Naive thymus-derived CD4-positive, alpha-beta T cell (primary cell): ENCODE results near the gene RNF10. TPM values are rescaled to one million over a fixed set of nuclear protein-coding genes. Genes with fewer than 3 reads are reported as not detected.
"Not testable (repeated sequence)": the region's sequence is repeated elsewhere in the genome, so short reads cannot be mapped to it uniquely, and the experiment has no call there.

Source experiments
- ATAC-seq: fragments of 150-1000 bp; cut with Tn5 transposase; 2 replicates; pipeline ENCODE4 v1.10.0; 2021; ENCODE audit warnings: mild to moderate bottlenecking, moderate library complexity
- CTCF ChIA-PET: fragments of 350-600 bp; sonication (Branson Sonifier 250); formaldehyde crosslinking; loops from one replicate; lab custom pipeline; 2021; ENCODE audit warnings: antibody characterized with exemption; lab: Charles Lee
- POLR2A ChIA-PET: fragments of 350-600 bp; sonication (Branson Sonifier 250); formaldehyde crosslinking; loops from one replicate; lab custom pipeline; 2021; ENCODE audit warnings: antibody characterized with exemption, inconsistent platforms; lab: Charles Lee
- DNase-seq, 9 donors: peaks; one replicate each; pipeline versions ENCODE4 v3.0.0 to v3.0.0-alpha.2; 2020 to 2022; ENCODE audit warnings: mixed read lengths in 1 of 9
- H3K27ac ChIP-seq: one replicate; pipeline ENCODE4 v1.7.0; 2013; ENCODE audit warnings: mild to moderate bottlenecking, low read depth, low read length, moderate library complexity
- H3K27me3 ChIP-seq, 2 donors: one replicate each; pipeline ENCODE4 v1.7.0; 2013; ENCODE audit warnings: low read length in 2 of 2, mild to moderate bottlenecking in 2 of 2, moderate library complexity in 2 of 2; ENCODE audit not compliant: control insufficient read depth in 2 of 2, insufficient read depth in 2 of 2
- H3K36me3 ChIP-seq, 3 experiments: 1 replicate in 2 of 3; 2 replicates in 1 of 3; pipeline ENCODE4 v1.7.0; 2013; ENCODE audit warnings: low read length in 3 of 3, mild to moderate bottlenecking in 3 of 3, moderate library complexity in 1 of 3; ENCODE audit not compliant: insufficient read depth in 3 of 3, control insufficient read depth in 2 of 3
- H3K4me1 ChIP-seq, 2 donors: one replicate each; pipeline ENCODE4 v1.7.0; 2013; ENCODE audit warnings: low read length in 2 of 2, mild to moderate bottlenecking in 2 of 2, moderate library complexity in 1 of 2; ENCODE audit not compliant: control insufficient read depth in 2 of 2, insufficient read depth in 2 of 2
- H3K4me3 ChIP-seq: 2 replicates; pipeline ENCODE4 v1.7.0; 2013; ENCODE audit warnings: mild to moderate bottlenecking, low read length
- H3K9me3 ChIP-seq, 3 experiments: 1 replicate in 2 of 3; 2 replicates in 1 of 3; pipeline ENCODE4 v1.7.0; 2013; ENCODE audit warnings: low read length in 3 of 3; ENCODE audit not compliant: control insufficient read depth in 2 of 3
- H3K27ac Mint-ChIP-seq, 9 donors: one replicate each; pipeline ENCODE4 v1.8.0; 2020 to 2022; ENCODE audit warnings: mixed read lengths in 9 of 9, mild to moderate bottlenecking in 8 of 9, moderate library complexity in 5 of 9, inconsistent platforms in 2 of 9
- H3K27me3 Mint-ChIP-seq, 5 donors: one replicate each; pipeline ENCODE4 v1.8.0; 2021 to 2022; ENCODE audit warnings: mixed read lengths in 5 of 5, mild to moderate bottlenecking in 1 of 5
- H3K36me3 Mint-ChIP-seq, 5 donors: one replicate each; pipeline ENCODE4 v1.8.0; 2020 to 2022; ENCODE audit warnings: mixed read lengths in 5 of 5, mild to moderate bottlenecking in 3 of 5, inconsistent platforms in 1 of 5
- H3K4me1 Mint-ChIP-seq, 7 donors: one replicate each; pipeline ENCODE4 v1.8.0; 2020 to 2022; ENCODE audit warnings: mixed read lengths in 7 of 7, mild to moderate bottlenecking in 3 of 7, inconsistent platforms in 1 of 7
- H3K4me3 Mint-ChIP-seq, 10 donors: one replicate each; pipeline ENCODE4 v1.8.0; 2020 to 2022; ENCODE audit warnings: mild to moderate bottlenecking in 10 of 10, mixed read lengths in 10 of 10, moderate library complexity in 6 of 10, inconsistent platforms in 2 of 10
- H3K9me3 Mint-ChIP-seq, 11 donors: one replicate each; pipeline ENCODE4 v1.8.0; 2020 to 2022; ENCODE audit warnings: mixed read lengths in 11 of 11, mild to moderate bottlenecking in 4 of 11, inconsistent platforms in 1 of 11, moderate library complexity in 1 of 11
- intact Hi-C, 2 donors: fragments of 100-400 bp; cut with micrococcal nuclease; formaldehyde crosslinking; loops; one replicate each; pipeline ENCODE4 v1.15.1; 2023
- polyA plus RNA-seq, 2 donors: library from polyadenylated mRNA; unstranded; fragments of 300-500 nt; fragmentation: Illumina TruSeq; gene quantifications; one replicate each; pipeline ENCODE4 v1.2.3, GENCODE V29; 2021
- total RNA-seq, 6 experiments: library from RNA in 5 of 6; stranded (reverse) in 5 of 6; gene quantifications; 1 replicate in 5 of 6; 2 replicates in 1 of 6; pipeline ENCODE4 v1.2.3 and lab custom pipeline; 2021 to 2026

The RNF10 gene
- total and polyA plus RNA-seq, 7 experiments from 2014 or later, result 95.1 to 361 (median 203) TPM

GRCh38 chr12:120599672-120600552 is 65.8 kb downstream of the RNF10 start:
- H3K4me3 Mint-ChIP-seq, result no peak overlapping the region
- ChIA-PET CTCF (no interaction called here), POLR2A (no interaction called here)
- intact Hi-C loops, result no loop called here
- no peaks in the 10 kb centered on the region for H3K36me3 Mint-ChIP-seq
- H3K4me1 ChIP-seq, result no peaks in the 10 kb centered on the region
- H3K4me3 ChIP-seq, result no peak overlapping the region
- H3K4me1 Mint-ChIP-seq, result peaks cover 0 to 2% (median 0%) of the 10 kb centered on the region in 7 donors
- no peaks in the 10 kb centered on the region for H3K9me3 ChIP-seq
- DNase-seq (no peak), ATAC-seq (no peak)
- no peak overlapping the region for H3K27ac Mint-ChIP-seq
- no peaks in the 10 kb centered on the region for H3K27me3 ChIP-seq
- H3K36me3 ChIP-seq, result no peaks in the 10 kb centered on the region
- H3K27ac ChIP-seq, result no peak overlapping the region
- H3K9me3 Mint-ChIP-seq, result no peaks in the 10 kb centered on the region
- peaks cover 0 to 22% (median 7%) of the 10 kb centered on the region in 5 donors for H3K27me3 Mint-ChIP-seq

DNA sequence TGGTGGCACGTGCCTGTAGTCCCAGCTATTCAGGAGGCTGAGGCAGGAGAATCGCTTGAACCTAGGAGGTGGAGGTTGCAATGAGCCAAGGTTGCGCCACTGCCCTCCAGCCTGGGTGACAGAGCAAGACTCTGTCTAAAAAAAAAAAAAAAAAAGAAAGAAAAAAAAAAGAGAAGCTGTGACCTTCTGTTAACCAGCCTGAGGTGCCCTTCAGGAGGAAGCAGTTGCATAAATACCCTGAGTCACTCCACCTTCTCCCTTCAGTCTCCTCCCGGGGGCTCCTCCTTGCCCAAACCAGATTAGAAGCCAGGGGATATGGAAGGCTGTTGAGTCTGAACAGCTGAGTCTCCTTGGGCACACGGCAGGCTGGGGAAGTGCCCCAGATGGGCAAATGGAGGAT is 68.3 kb downstream of the RNF10 start:
- H3K9me3 Mint-ChIP-seq, H3K4me3 Mint-ChIP-seq, H3K36me3 ChIP-seq, H3K27me3 ChIP-seq, DNase-seq, intact Hi-C loops, H3K36me3 Mint-ChIP-seq, H3K27ac Mint-ChIP-seq, H3K4me1 Mint-ChIP-seq, H3K4me3 ChIP-seq, POLR2A ChIA-PET, H3K27ac ChIP-seq, H3K9me3 ChIP-seq, H3K4me1 ChIP-seq: not testable (repeated sequence)
- peak; percentile 86 for ATAC-seq
- peaks cover 0 to 15% (median 10%) of the 10 kb centered on the region in 5 donors for H3K27me3 Mint-ChIP-seq
- CTCF ChIA-PET, result interaction anchor here (0.7 kb wide), 2 partner anchors 15 to 67 kb away, joined by 3 read pairs; no protein-coding TSS in a partner anchor

DNA sequence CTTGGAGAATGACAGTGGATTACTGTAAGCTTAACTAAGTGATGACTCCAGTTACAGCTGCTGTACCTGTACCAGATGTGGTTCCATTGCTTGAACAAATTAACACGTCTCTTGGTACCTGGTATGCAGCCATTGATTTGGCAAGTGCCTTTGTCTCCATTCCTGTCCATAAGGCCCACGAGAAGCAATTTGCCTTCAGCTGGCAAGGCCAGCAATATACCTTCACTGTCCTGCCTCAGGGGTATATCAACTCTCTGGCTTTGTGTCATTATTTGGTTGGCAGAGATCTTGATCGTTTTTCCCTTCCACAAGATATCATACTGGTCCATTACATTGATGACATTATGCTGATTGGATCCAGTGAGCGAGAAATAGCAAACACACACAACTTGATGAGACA is 76.4 kb downstream of the RNF10 start:
- Mint-ChIP-seq H3K4me1 (no peaks in the 10 kb centered on the region), H3K4me3 (no peak overlapping the region), H3K27me3 (peaks cover 0 to 6% (median 3%) of the 10 kb centered on the region in 5 donors), H3K27ac (no peak overlapping the region), H3K36me3 (no peaks in the 10 kb centered on the region), H3K9me3 (no peaks in the 10 kb centered on the region)
- no peak overlapping the region for H3K4me3 ChIP-seq
- intact Hi-C loops, result no loop called here
- no peaks in the 10 kb centered on the region for H3K36me3 ChIP-seq
- no peaks in the 10 kb centered on the region for H3K27me3 ChIP-seq
- ATAC-seq (no peak), DNase-seq (no peak)
- ChIA-PET CTCF (no interaction called here), POLR2A (no interaction called here)
- no peak overlapping the region for H3K27ac ChIP-seq
- no peaks in the 10 kb centered on the region for H3K9me3 ChIP-seq
- no peaks in the 10 kb centered on the region for H3K4me1 ChIP-seq

GRCh38 chr12:120611534-120611933 is 77.4 kb downstream of the RNF10 start:
- H3K9me3 Mint-ChIP-seq, intact Hi-C loops, CTCF ChIA-PET, ATAC-seq, H3K4me3 ChIP-seq, H3K27me3 Mint-ChIP-seq, DNase-seq, H3K4me1 Mint-ChIP-seq, H3K27me3 ChIP-seq, H3K4me1 ChIP-seq, H3K27ac Mint-ChIP-seq, POLR2A ChIA-PET, H3K36me3 ChIP-seq, H3K4me3 Mint-ChIP-seq, H3K27ac ChIP-seq, H3K9me3 ChIP-seq, H3K36me3 Mint-ChIP-seq: not testable (repeated sequence)

DNA sequence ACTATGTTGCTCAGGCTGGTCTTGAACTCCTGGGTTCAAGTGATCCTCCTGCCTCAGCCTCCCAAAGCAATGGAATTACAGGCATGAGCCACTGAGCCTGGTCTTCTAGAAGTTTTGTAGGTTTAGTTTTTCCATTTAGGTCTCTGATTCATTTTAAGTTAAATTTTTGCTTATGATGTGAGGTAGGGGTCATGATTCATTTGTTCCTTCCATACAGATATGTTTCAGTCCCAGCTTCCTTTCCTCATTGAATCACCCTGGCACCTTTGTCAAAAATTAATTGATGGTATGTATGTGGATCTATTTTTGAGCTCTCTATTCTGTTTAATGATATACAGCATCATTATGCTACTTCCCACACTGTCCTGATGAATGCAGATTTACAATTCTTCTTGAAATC is 80.7 kb downstream of the RNF10 start:
- Histone ChIP-seq H3K4me1 (no peaks in the 10 kb centered on the region), H3K36me3 (no peaks in the 10 kb centered on the region), H3K27me3 (no peaks in the 10 kb centered on the region), H3K27ac (no peak overlapping the region), H3K4me3 (no peak overlapping the region), H3K9me3 (no peaks in the 10 kb centered on the region)
- Mint-ChIP-seq H3K4me1 (no peaks in the 10 kb centered on the region), H3K27me3 (peaks cover 9 to 21% (median 15%) of the 10 kb centered on the region in 5 donors), H3K27ac (no peak overlapping the region), H3K9me3 (peaks cover 0 to 5% (median 0%) of the 10 kb centered on the region in 11 donors), H3K4me3 (no peak overlapping the region), H3K36me3 (peaks cover 0 to 4% (median 0%) of the 10 kb centered on the region in 5 donors)
- DNase-seq (no peak), ATAC-seq (no peak)
- POLR2A ChIA-PET, result interaction anchor here (0.8 kb wide), 1 partner anchor 86 kb away, joined by 3 read pairs; no protein-coding TSS in a partner anchor
- intact Hi-C loops, result no loop called here
- CTCF ChIA-PET, result no interaction called here

GRCh38 chr12:120617193-120617592 is 83.0 kb downstream of the RNF10 start:
- peaks cover 18 to 30% (median 26%) of the 10 kb centered on the region in 5 donors for H3K27me3 Mint-ChIP-seq
- POLR2A ChIA-PET, H3K4me1 Mint-ChIP-seq, H3K9me3 ChIP-seq, intact Hi-C loops, H3K27ac Mint-ChIP-seq, H3K4me3 ChIP-seq, ATAC-seq, DNase-seq, H3K36me3 Mint-ChIP-seq, H3K36me3 ChIP-seq, H3K9me3 Mint-ChIP-seq, H3K4me1 ChIP-seq, H3K4me3 Mint-ChIP-seq, H3K27ac ChIP-seq, H3K27me3 ChIP-seq: not testable (repeated sequence)
- CTCF ChIA-PET, result interaction anchor here (0.6 kb wide), 1 partner anchor 14 kb away, joined by 3 read pairs; no protein-coding TSS in a partner anchor

DNA sequence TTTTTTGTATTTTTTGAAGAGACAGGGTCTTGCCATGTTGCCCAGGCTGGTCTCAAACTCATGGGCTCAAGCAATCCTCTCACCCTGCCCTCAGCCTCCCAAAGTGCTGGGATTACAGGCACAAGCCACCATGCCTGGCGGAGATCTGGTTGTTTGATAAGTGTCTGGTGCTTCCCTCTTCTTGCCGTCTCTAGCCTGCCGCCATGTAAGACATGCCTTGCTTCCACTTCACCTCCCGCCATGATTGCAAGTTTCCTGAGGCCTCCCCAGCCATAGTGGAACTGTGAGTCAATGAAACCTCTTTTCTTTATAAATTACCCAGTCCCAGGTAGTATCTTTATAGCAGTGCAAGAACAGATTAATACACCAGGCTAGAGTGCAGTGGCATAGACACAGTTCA is 83.6 kb downstream of the RNF10 start:
- H3K27ac Mint-ChIP-seq, POLR2A ChIA-PET, ATAC-seq, H3K4me3 Mint-ChIP-seq, DNase-seq, H3K9me3 ChIP-seq, intact Hi-C loops, H3K4me3 ChIP-seq, H3K4me1 Mint-ChIP-seq, H3K27me3 ChIP-seq, H3K36me3 Mint-ChIP-seq, H3K4me1 ChIP-seq, H3K9me3 Mint-ChIP-seq, H3K36me3 ChIP-seq, H3K27ac ChIP-seq: not testable (repeated sequence)
- peaks cover 18 to 33% (median 26%) of the 10 kb centered on the region in 5 donors for H3K27me3 Mint-ChIP-seq
- CTCF ChIA-PET, result interaction anchor here (0.6 kb wide), 1 partner anchor 15 kb away, joined by 3 read pairs; no protein-coding TSS in a partner anchor
